Endothelial cell of umbilical vein (primary cell): ENCODE data around the gene ASB10. TPM values are rescaled to one million over a fixed set of nuclear protein-coding genes. Genes with fewer than 3 reads are reported as not detected.

ENCODE experiments used
- BruUV-seq: library from RNA; stranded (reverse); fragments of 400-500 nt; replicated peaks from 2 replicates; lab custom pipeline; 2021; lab: Mats Ljungman, UMichigan
- CTCF ChIA-PET: fragments of 300-600, 350-600 bp; sonication (Branson Sonifier 250); formaldehyde crosslinking; loops from one replicate; lab custom pipeline; 2021; ENCODE audit warnings: antibody characterized with exemption, inconsistent platforms; lab: Charles Lee
- POLR2A ChIA-PET: fragments of 300-600, 350-600 bp; sonication (Branson Sonifier 250); formaldehyde crosslinking; loops from one replicate; lab custom pipeline; 2021; ENCODE audit warnings: antibody characterized with exemption, inconsistent platforms; lab: Charles Lee
- DNase-seq: peaks from one replicate; pipeline ENCODE4 v3.0.0-alpha.2; 2011; ENCODE audit warnings: low read depth, low spot score
- FAIRE-seq: peaks from 2 replicates; lab custom pipeline; 2011; peaks lifted over from hg19 to GRCh38; lab: Jason Lieb, UNC
- H2AFZ ChIP-seq: 2 replicates; pipeline ENCODE4 v1.6.0; 2012; ENCODE audit warnings: low read depth, low read length, control low read depth, inconsistent platforms
- H3K27ac ChIP-seq: 2 replicates; pipeline ENCODE4 v1.5.1; 2011; ENCODE audit warnings: low read depth, mild to moderate bottlenecking, control low read depth, low read length, moderate library complexity; ENCODE audit not compliant: insufficient read depth
- H3K27me3 ChIP-seq, 2 experiments: 2 replicates each; pipeline versions ENCODE4 v1.6.0 to v1.6.1; 2011; ENCODE audit warnings: low read length in 2 of 2, mixed read lengths in 1 of 2; ENCODE audit not compliant: control insufficient read depth in 2 of 2, insufficient read depth in 2 of 2
- H3K36me3 ChIP-seq, 2 experiments: 2 replicates in 1 of 2; 3 replicates in 1 of 2; pipeline ENCODE4 v1.5.1; 2011; ENCODE audit warnings: low read length in 2 of 2, mild to moderate bottlenecking in 1 of 2, moderate library complexity in 1 of 2; ENCODE audit not compliant: control insufficient read depth in 2 of 2, insufficient read depth in 2 of 2; ENCODE audit errors: extremely low read depth in 1 of 2
- H3K4me1 ChIP-seq: 3 replicates; pipeline ENCODE4 v1.5.1; 2011; ENCODE audit warnings: mild to moderate bottlenecking, low read length; ENCODE audit not compliant: control insufficient read depth, insufficient read depth; ENCODE audit errors: extremely low read depth
- H3K4me2 ChIP-seq: 2 replicates; pipeline ENCODE4 v1.6.1; 2011; ENCODE audit warnings: low read length, control low read depth, mixed read lengths; ENCODE audit not compliant: insufficient read depth
- H3K4me3 ChIP-seq, 3 experiments: fragments of 200-600 bp in 1 of 3; sonication (generic), shearing (Covaris generic) in 1 of 3; replicated peaks in 1 of 3; 2 replicates each; pipeline ENCODE4 v1.5.1; 2011 to 2016; ENCODE audit warnings: control low read depth in 3 of 3, low read length in 3 of 3, mild to moderate bottlenecking in 2 of 3, inconsistent platforms in 1 of 3, low read depth in 1 of 3, moderate library complexity in 1 of 3; ENCODE audit not compliant: insufficient read depth in 1 of 3
- H3K79me2 ChIP-seq: 2 replicates; pipeline ENCODE4 v1.6.0; 2012; ENCODE audit warnings: low read length, inconsistent platforms; ENCODE audit not compliant: control insufficient read depth, insufficient read depth
- H3K9ac ChIP-seq: replicated peaks from 2 replicates; pipeline ENCODE3; 2011; ENCODE audit warnings: low read length, control low read depth; ENCODE audit not compliant: insufficient read depth; ENCODE audit errors: extremely low read depth
- H3K9me1 ChIP-seq: replicated peaks from 3 replicates; pipeline ENCODE4 v1.6.0; 2011; ENCODE audit warnings: mild to moderate bottlenecking, low read length; ENCODE audit not compliant: control insufficient read depth, insufficient read depth; ENCODE audit errors: extremely low read depth
- H3K9me3 ChIP-seq: replicated peaks from 2 replicates; pipeline ENCODE4 v1.5.1; 2012; ENCODE audit warnings: low read length, inconsistent platforms; ENCODE audit not compliant: control insufficient read depth, insufficient read depth
- H4K20me1 ChIP-seq: replicated peaks from 2 replicates; pipeline ENCODE3; 2011; ENCODE audit warnings: mild to moderate bottlenecking, low read length; ENCODE audit not compliant: control insufficient read depth, insufficient read depth; ENCODE audit errors: extremely low read depth
- CTCF ChIP-seq, 2 donors: IDR thresholded peaks; 1 replicate in 1 of 2; 2 replicates in 1 of 2; pipeline ENCODE4 v1.5.1; 2011; ENCODE audit warnings: low read length in 2 of 2, mild to moderate bottlenecking in 2 of 2, moderate library complexity in 2 of 2, control low read depth in 1 of 2, inconsistent platforms in 1 of 2, low read depth in 1 of 2; ENCODE audit not compliant: insufficient read depth in 1 of 2; ENCODE audit errors: extremely low read depth in 1 of 2
- EZH2 ChIP-seq: IDR thresholded peaks from 2 replicates; pipeline ENCODE4 v1.6.1; 2012; ENCODE audit warnings: borderline replicate concordance, low read depth, mild to moderate bottlenecking, moderate library complexity, low read length, inconsistent platforms; ENCODE audit not compliant: severe bottlenecking
- FOS ChIP-seq: IDR thresholded peaks from 2 replicates; pipeline ENCODE4 v1.6.1; 2011; ENCODE audit warnings: mild to moderate bottlenecking, low read length, moderate library complexity, borderline replicate concordance; ENCODE audit not compliant: insufficient read depth
- GATA2 ChIP-seq: IDR thresholded peaks from 2 replicates; pipeline ENCODE4 v1.7.0; 2011; ENCODE audit warnings: low read depth, mild to moderate bottlenecking, moderate library complexity, mixed read lengths, low read length; ENCODE audit not compliant: insufficient read length, insufficient read depth
- JUN ChIP-seq: IDR thresholded peaks from 2 replicates; pipeline ENCODE4 v1.6.1; 2011; ENCODE audit warnings: borderline replicate concordance, low read depth; ENCODE audit not compliant: insufficient read length, insufficient read depth
- MAX ChIP-seq: IDR thresholded peaks from 2 replicates; pipeline ENCODE4 v1.6.1; 2011; ENCODE audit not compliant: insufficient read depth, insufficient read length
- MYC ChIP-seq: IDR thresholded peaks from one replicate; pipeline ENCODE4 v1.6.1; 2011; ENCODE audit warnings: mild to moderate bottlenecking, low read depth, low read length
- POLR2A ChIP-seq: IDR thresholded peaks from 2 replicates; pipeline ENCODE4 v1.6.1; 2012; ENCODE audit warnings: low read depth, mild to moderate bottlenecking, control low read depth, low read length
- POLR2AphosphoS5 ChIP-seq: IDR thresholded peaks from 2 replicates; pipeline ENCODE4 v1.6.1; 2012; ENCODE audit warnings: low read depth, mild to moderate bottlenecking, control low read depth, low read length, moderate library complexity; ENCODE audit not compliant: insufficient read depth
- dilution Hi-C: fragments of 300-500 bp; cut with MboI; formaldehyde crosslinking; loops from one replicate; pipeline ENCODE4 v1.15.0; 2019; ENCODE audit warnings: low sequenced_read_pairs; ENCODE audit not compliant: extremely low pct_ligation_motif_present
- intact Hi-C: fragments of 100-400 bp; cut with micrococcal nuclease; formaldehyde crosslinking; loops from one replicate; pipeline ENCODE4 v1.10.0; 2022
- polyA plus RNA-seq, 4 experiments: library from polyadenylated mRNA; depleted of rRNA in 3 of 4; stranded (reverse) in 3 of 4; unstranded in 1 of 4; fragments of >200 nt; gene quantifications; 2 replicates each; pipeline versions ENCODE4 v1.2.1 to v1.2.3, GENCODE V29; 2011 to 2012; ENCODE audit warnings: missing spikeins in 1 of 4
- total RNA-seq: library from RNA; stranded (reverse); gene quantifications from 2 replicates; pipeline ENCODE4 v1.2.3, GENCODE V29; 2021

ASB10 gene
- total and polyA plus RNA-seq, 2 donors (not counting 3 experiments of a cell fraction or from before 2014, with no cell fraction given), result not detected

- H3K27ac ChIP-seq, result no peak overlapping the region
These were observed 50.9 kb downstream of the ASB10 start for GRCh38 chr7:151135866-151136843.

More at GRCh38 chr7:151135866-151136843, 50.9 kb downstream of the ASB10 start:
- Histone ChIP-seq H3K36me3 (peaks cover 11 to 69% of the 10 kb centered on the region in 2 experiments), H4K20me1 (no peaks in the 10 kb centered on the region), H2AFZ (no peak overlapping the region), H3K9me3 (no peaks in the 10 kb centered on the region), H3K4me2 (no peak overlapping the region), H3K79me2 (no peaks in the 10 kb centered on the region), H3K9ac (no peak overlapping the region), H3K4me3 (no peak overlapping the region), H3K4me1 (no peaks in the 10 kb centered on the region), H3K27me3 (no peaks in the 10 kb centered on the region), H3K9me1 (no peaks in the 10 kb centered on the region)
- ChIA-PET CTCF (interaction anchor here (1.5 kb wide), 1 partner anchor 12 kb away, joined by 9 read pairs; no protein-coding TSS in a partner anchor), POLR2A (no interaction called here)
- dilution Hi-C loops, result no loop called here
- BruUV-seq, result no TSS peak
- DNase-seq (no peak), FAIRE-seq (no peak)
- intact Hi-C loops, result no loop called here
- TF ChIP-seq GATA2, result no peak
- no peak for TF ChIP-seq POLR2A
- TF ChIP-seq FOS, result no peak
- no peak for TF ChIP-seq EZH2
- TF ChIP-seq POLR2AphosphoS5, result no peak
- no peak for TF ChIP-seq JUN
- TF ChIP-seq CTCF (IDR thresholded peaks at IDR 0.05; ENCODE audit: extremely low read depth in 1 of 2, insufficient read depth in 1 of 2, low read depth in 1 of 2, low read length in 2 of 2), result no peak
- TF ChIP-seq MAX, result no peak
- no peak for TF ChIP-seq MYC
